SH-SY5Y (cell line): ENCODE results near the gene MYH10.

Experiments
- GATA2 ChIP-seq: IDR thresholded peaks from 2 replicates; pipeline ENCODE4 v1.6.1; 2011; ENCODE audit warnings: mild to moderate bottlenecking, low read depth, low read length
- GATA3 ChIP-seq: IDR thresholded peaks from 2 replicates; pipeline ENCODE4 v1.6.1; 2011; ENCODE audit warnings: low read depth, mild to moderate bottlenecking, low read length, moderate library complexity

MYH10 gene

DNA sequence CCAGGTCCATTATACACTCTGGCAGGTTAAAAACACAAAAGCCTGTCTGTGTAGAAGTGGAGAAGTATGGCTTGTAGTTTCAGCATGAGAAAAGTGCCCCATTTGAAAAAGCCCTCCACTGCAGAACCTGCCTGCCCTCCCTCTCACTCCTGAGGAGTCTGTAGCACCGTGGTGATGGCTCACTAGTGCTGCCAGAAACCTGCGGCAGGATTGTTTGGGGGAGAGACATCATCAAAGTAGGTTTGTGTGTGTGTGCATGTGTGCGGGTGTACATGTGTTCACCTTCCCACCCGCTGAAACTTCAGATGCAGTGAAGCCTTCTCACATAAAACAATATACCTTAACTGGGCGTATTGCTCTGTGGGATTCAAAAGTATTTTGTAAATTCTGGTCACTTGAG lies 168.0 kb downstream of the MYH10 start:
- no peak for TF ChIP-seq GATA2
- TF ChIP-seq GATA3, result no peak

- no peak for TF ChIP-seq GATA3
- no peak for TF ChIP-seq GATA2
Measured at GRCh38 chr17:8459831-8460230, 170.7 kb downstream of the MYH10 start.

DNA sequence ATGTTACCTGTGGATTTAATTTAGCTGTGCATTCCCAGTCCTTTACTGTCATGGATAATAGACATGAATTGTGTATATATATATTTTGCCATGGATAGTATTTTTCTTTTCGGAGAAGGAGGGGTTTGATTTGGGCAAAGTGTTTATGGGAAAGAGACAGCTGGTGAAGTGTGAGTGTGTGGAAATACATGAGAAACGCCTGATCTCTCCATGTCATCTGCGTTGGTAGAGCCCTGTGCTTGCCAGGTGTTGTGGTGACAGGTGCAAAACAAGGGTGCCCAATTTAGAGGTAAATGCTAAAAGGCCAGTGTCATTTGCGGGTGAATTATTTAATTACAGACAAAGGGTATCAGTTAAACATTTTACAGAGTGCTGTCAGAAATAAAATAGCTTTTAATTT lies 171.4 kb downstream of the MYH10 start:
- TF ChIP-seq GATA3, result no peak
- no peak for TF ChIP-seq GATA2

GRCh38 chr17:8458128-8458527 lies 172.4 kb downstream of the MYH10 start:
- no peak for TF ChIP-seq GATA3
- TF ChIP-seq GATA2, result no peak

GRCh38 chr17:8455665-8456209 lies 174.8 kb downstream of the MYH10 start:
- TF ChIP-seq GATA2 (no peak), GATA3 (no peak)

DNA sequence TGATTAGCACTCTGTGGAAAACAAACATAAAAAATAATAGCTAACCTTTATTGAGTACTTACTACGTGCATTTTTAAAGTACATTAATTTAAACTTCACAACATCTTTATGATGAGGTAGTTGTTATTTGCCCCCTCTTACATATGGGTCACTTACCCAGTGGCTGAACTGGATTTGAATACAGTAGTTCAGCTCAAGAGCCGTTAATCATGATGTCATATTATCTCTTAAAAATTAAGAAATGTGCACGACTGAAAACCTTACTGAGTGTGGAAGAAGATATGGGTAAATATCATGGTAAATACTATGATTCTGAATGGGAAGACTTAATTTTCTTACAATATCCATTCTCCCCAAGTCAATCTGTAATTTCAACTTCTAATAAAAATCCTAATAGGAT lies 177.2 kb downstream of the MYH10 start:
- TF ChIP-seq GATA2 (no peak), GATA3 (no peak)

GRCh38 chr17:8451933-8452614 lies 178.5 kb downstream of the MYH10 start:
- TF ChIP-seq GATA3 (no peak), GATA2 (no peak)

DNA sequence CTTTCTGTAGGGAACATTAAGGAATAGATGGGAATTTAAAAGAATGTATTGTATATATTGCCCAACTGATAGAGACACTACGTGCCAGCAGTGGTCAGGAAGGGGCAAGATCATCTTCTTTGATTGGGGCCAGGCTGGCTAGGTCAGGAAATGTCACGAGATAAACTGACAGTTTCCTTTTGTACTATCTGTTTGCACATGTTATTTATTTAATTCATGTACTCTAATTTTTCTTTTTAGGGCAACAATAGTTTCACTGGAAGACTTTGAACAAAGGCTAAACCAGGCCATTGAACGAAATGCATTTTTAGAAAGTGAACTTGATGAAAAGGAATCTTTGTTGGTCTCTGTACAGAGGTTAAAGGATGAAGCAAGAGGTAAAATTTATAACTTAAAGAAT lies 182.2 kb downstream of the MYH10 start:
- TF ChIP-seq GATA2 (no peak), GATA3 (no peak)

- TF ChIP-seq GATA2 (no peak), GATA3 (no peak)
Measured at GRCh38 chr17:8447799-8448198, 182.7 kb downstream of the MYH10 start.

GRCh38 chr17:8445536-8445935 lies 185.0 kb downstream of the MYH10 start:
- TF ChIP-seq GATA3 (no peak), GATA2 (no peak)

- TF ChIP-seq GATA2 (no peak), GATA3 (no peak)
Measured at GRCh38 chr17:8444494-8444893, 186.0 kb downstream of the MYH10 start.

DNA sequence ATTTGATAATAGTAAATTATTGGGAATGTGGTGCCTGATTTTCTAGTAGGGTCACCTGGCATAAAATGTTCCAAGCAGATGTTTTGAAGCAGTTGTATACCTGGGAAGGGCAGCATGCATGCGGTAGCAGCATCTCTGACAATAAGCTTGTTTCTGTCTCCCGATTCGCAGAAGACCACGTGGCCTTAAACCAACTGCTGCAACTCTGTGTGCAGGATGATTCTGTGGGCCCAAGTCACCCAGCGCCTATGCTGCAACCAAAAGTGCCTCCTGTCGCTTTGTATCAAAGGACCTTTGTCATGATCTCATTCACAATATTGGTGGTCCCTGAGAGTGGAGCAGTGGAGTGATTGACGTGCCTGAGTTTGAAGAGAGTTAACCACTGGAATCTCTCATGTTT lies 186.8 kb downstream of the MYH10 start:
- TF ChIP-seq GATA2 (no peak), GATA3 (no peak)

DNA sequence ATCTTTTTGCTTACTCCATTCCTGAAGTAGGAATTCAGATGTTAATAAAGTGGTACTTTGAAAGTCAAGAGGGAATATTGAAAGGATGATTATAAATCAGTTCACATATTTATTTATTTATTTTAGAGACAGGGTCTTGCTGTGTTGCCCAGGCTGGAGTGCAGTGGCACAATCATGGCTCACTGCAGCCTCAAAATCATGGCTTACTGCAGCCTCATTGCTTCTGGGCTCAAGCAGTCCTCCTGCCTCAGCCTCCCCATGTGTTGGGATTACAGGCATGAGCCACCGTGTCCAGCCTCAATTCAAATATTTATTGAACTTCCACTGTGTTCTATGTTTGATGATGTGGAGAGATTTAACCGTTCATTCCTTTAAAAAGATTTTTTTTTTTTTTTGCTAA lies 188.2 kb downstream of the MYH10 start:
- TF ChIP-seq GATA3 (no peak), GATA2 (no peak)

- TF ChIP-seq GATA3 (no peak), GATA2 (no peak)
Measured at GRCh38 chr17:8441690-8442089, 188.8 kb downstream of the MYH10 start.

DNA sequence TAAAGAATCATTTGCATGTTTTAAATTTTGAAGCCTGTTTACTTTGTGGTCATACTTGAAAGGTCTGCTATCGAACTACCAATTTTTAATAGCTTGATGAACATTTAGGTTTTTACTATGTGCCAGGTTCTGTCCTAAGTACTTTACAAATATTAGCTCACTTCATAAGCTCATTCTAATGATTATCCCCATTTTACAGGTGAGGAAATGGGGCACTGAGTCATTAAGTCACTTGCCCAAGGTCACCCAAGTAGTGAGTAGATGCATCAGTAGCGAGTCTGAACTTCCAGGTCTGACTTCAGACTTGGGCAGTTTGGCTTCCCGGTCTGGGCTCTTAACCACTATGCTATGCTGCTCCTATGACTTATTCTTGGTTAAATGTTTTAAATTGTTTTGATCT lies 190.8 kb downstream of the MYH10 start:
- no peak for TF ChIP-seq GATA2
- no peak for TF ChIP-seq GATA3

- TF ChIP-seq GATA3, result no peak
- no peak for TF ChIP-seq GATA2
Measured at GRCh38 chr17:8438441-8438840, 192.1 kb downstream of the MYH10 start.

DNA sequence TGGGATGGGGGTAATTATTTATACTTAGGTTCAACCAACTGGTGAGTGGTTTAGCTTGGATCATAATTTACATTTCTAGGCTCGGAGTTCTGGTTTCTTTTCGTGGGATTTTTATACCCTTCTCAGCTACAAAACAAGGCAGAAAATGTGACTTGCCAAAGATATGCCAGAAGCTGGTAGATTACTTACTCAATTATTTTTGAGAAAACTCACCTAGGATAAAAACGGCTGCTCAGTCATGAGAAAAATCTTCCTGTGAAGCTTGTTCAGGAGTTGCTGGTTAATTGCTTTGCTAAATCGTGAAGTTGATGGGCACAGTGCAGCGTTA lies 193.7 kb downstream of the MYH10 start:
- TF ChIP-seq GATA3 (no peak), GATA2 (no peak)
